ENCODE results near the gene GSDMA. TPM values are rescaled to one million over a fixed set of nuclear protein-coding genes. Genes with fewer than 3 reads are reported as not detected.

Gene GSDMA
- total RNA-seq, 2 experiments from 2014 or later: 3.3 to 4.5 TPM

GRCh38 chr17:40024901-40025300 lies 62.1 kb downstream of the GSDMA start:
- Mint-ChIP-seq H3K4me1 (ENCODE audit: low read depth) (peaks cover 23% of the 10 kb centered on the region), H3K9me3 (ENCODE audit: insufficient read depth) (no peaks in the 10 kb centered on the region), H3K27ac (no peak overlapping the region), H3K36me3 (ENCODE audit: low read depth) (peaks cover 46% of the 10 kb centered on the region), H3K4me3 (no peak overlapping the region), H3K27me3 (ENCODE audit: low read depth) (no peaks in the 10 kb centered on the region)
- DNase-seq (no peak), ATAC-seq (no peak)
- POLR2A ChIA-PET: no interaction called here
- CTCF ChIA-PET: interaction anchor here (1.0 to 5.0 kb wide), 4 partner anchors 10 to 89 kb away, joined by 3 to 110 read pairs (median 8); partner anchors contain the start of gene CSF3

- H3K27me3 Mint-ChIP-seq (ENCODE audit: low read depth): no peaks in the 10 kb centered on the region
- ATAC-seq (no peak), DNase-seq (no peak)
- POLR2A ChIA-PET: no interaction called here
- peak overlapping the region; percentile 72 for H3K27ac Mint-ChIP-seq
- H3K4me3 Mint-ChIP-seq: no peak overlapping the region
- CTCF ChIA-PET: interaction anchor here (1.0 to 5.0 kb wide), 10 partner anchors 11 to 153 kb away, joined by 3 to 110 read pairs (median 5); partner anchors contain the start of gene CSF3
- peaks cover 46% of the 10 kb centered on the region for H3K36me3 Mint-ChIP-seq (ENCODE audit: low read depth)
- H3K4me1 Mint-ChIP-seq (ENCODE audit: low read depth): peaks cover 23% of the 10 kb centered on the region
- H3K9me3 Mint-ChIP-seq (ENCODE audit: insufficient read depth): no peaks in the 10 kb centered on the region
Observed at GRCh38 chr17:40025559-40025958, 62.8 kb downstream of the GSDMA start.

- ChIA-PET POLR2A (interaction anchor here (1.0 to 1.7 kb wide), 4 partner anchors 11 to 87 kb away, joined by 3 to 6 read pairs (median 4); partner anchors contain the start of genes CSF3 and MED24), CTCF (interaction anchor here (0.7 to 5.0 kb wide), 24 partner anchors 10 to 159 kb away, joined by 3 to 110 read pairs (median 4); partner anchors contain the start of genes CSF3, MED24, NR1D1 and PSMD3)
- Mint-ChIP-seq H3K4me1 (ENCODE audit: low read depth) (peaks cover 23% of the 10 kb centered on the region), H3K27ac (peak overlapping the region; percentile 72), H3K27me3 (ENCODE audit: low read depth) (no peaks in the 10 kb centered on the region), H3K9me3 (ENCODE audit: insufficient read depth) (no peaks in the 10 kb centered on the region), H3K4me3 (peak overlapping the region; percentile 21), H3K36me3 (ENCODE audit: low read depth) (peaks cover 49% of the 10 kb centered on the region)
- ATAC-seq: peak; percentile 59
- DNase-seq: peak; percentile 68
Observed at GRCh38 chr17:40025991-40026815, 63.4 kb downstream of the GSDMA start.

GRCh38 chr17:40026816-40027613 lies 64.2 kb downstream of the GSDMA start:
- peak; percentile 91 for ATAC-seq
- peaks cover 54% of the 10 kb centered on the region for H3K36me3 Mint-ChIP-seq (ENCODE audit: low read depth)
- H3K4me1 Mint-ChIP-seq (ENCODE audit: low read depth): peaks cover 23% of the 10 kb centered on the region
- CTCF ChIA-PET: interaction anchor here (0.6 to 5.0 kb wide), 39 partner anchors 9 to 405 kb away, joined by 3 to 110 read pairs (median 4); partner anchors contain the start of genes CSF3, MED24, NR1D1 and PSMD3
- no peaks in the 10 kb centered on the region for H3K9me3 Mint-ChIP-seq (ENCODE audit: insufficient read depth)
- no peak overlapping the region for H3K4me3 Mint-ChIP-seq
- no peaks in the 10 kb centered on the region for H3K27me3 Mint-ChIP-seq (ENCODE audit: low read depth)
- peak; percentile 85 for DNase-seq
- POLR2A ChIA-PET: interaction anchor here (1.0 to 1.7 kb wide), 4 partner anchors 12 to 86 kb away, joined by 3 to 6 read pairs (median 4); partner anchors contain the start of genes CSF3 and MED24
- H3K27ac Mint-ChIP-seq: no peak overlapping the region

Small RNA genes within 50 kb of the gene (microRNA-seq; reads per million reads assigned to microRNA genes)
- not detected for gene MIR6884

Other genes with a start within 250 kb of the GSDMA start
- gene MIEN1, start 232.5 kb upstream of the GSDMA start, total RNA-seq: 10 to 100 TPM; 44.0 to 44.6 TPM
- gene GRB7, start 225.1 kb upstream of the GSDMA start, total RNA-seq: under 1 TPM in 1 of 2 experiments, not detected in 1; 0.37 TPM
- 10 to 100 TPM; 31.1 to 31.9 TPM for gene IKZF3, start 98.7 kb upstream of the GSDMA start, total RNA-seq
- gene ZPBP2, start 94.8 kb upstream of the GSDMA start, total RNA-seq: not detected
- gene GSDMB, start 44.4 kb upstream of the GSDMA start, total RNA-seq: 10 to 100 TPM; 48.6 to 56.7 TPM
- 100 to 1,000 TPM; 151 to 168 TPM for gene ORMDL3, start 35.4 kb upstream of the GSDMA start, total RNA-seq
- gene LRRC3C, start 35.3 kb upstream of the GSDMA start, total RNA-seq: not detected
- 100 to 1,000 TPM; 104 to 116 TPM for gene PSMD3, start 17.8 kb downstream of the GSDMA start, total RNA-seq
- gene CSF3, start 52.4 kb downstream of the GSDMA start, total RNA-seq: not detected
- 10 to 100 TPM; 93.4 to 96.7 TPM for gene MED24, start 91.4 kb downstream of the GSDMA start, total RNA-seq
- gene THRA, start 100.0 kb downstream of the GSDMA start, total RNA-seq: 1 to 10 TPM; 8.7 to 9.7 TPM
- 1 to 10 TPM; 4.1 to 4.9 TPM for gene NR1D1, start 137.6 kb downstream of the GSDMA start, total RNA-seq
- gene MSL1, start 159.0 kb downstream of the GSDMA start, total RNA-seq: 10 to 100 TPM; 80.5 to 83.2 TPM
- 10 to 100 TPM; 66.2 to 67.7 TPM for gene CASC3, start 177.5 kb downstream of the GSDMA start, total RNA-seq
- gene RAPGEFL1, start 214.5 kb downstream of the GSDMA start, total RNA-seq: 1 to 10 TPM; 4.8 to 5.3 TPM

All from activated CD8-positive, alpha-beta T cell treated with anti-CD3 and anti-CD28 coated beads, Interleukin-2, amount 10 ng/mL, durations not matched to agents 7 days and 5 days (primary cell).